ENCODE results near the gene ADPRS.

DNA sequence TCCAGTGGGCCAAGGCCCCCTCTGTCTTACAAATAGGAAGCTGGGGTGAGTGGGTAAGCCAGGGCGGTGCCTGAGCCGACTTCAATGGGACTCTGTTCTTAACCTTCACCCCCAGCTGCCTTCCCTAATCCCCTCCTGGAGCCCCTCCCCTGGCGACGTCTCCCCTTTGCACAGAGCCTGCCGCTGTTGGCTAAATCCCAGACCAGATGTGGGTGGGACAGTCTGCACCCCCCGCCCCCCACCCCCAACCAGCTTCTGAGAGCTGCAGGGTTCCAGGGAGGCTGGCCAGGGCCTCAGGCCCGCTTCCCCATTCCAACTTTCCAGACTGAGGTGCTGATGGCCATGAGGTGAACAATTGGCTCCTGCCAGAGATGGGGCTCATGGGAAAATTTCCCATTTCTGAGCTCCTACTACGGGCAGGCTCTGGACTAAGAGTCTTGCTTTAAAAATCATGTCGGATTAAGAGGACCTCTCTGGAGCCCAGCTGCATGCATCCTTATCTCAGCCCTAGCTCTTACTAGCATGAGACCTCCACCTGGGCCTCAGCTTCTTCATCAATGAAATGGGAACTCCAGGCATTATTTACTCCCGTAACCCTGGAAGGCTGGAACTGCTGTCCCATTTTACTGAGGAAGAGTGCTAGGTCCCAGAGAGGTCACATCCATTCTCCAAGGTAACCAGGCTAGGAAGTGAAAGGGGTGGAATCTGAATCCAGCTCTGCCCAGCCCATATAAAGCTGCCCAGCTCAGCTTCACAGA lies 29.9 kb downstream of the ADPRS start:
- TF ChIP-seq, protein P1, sequence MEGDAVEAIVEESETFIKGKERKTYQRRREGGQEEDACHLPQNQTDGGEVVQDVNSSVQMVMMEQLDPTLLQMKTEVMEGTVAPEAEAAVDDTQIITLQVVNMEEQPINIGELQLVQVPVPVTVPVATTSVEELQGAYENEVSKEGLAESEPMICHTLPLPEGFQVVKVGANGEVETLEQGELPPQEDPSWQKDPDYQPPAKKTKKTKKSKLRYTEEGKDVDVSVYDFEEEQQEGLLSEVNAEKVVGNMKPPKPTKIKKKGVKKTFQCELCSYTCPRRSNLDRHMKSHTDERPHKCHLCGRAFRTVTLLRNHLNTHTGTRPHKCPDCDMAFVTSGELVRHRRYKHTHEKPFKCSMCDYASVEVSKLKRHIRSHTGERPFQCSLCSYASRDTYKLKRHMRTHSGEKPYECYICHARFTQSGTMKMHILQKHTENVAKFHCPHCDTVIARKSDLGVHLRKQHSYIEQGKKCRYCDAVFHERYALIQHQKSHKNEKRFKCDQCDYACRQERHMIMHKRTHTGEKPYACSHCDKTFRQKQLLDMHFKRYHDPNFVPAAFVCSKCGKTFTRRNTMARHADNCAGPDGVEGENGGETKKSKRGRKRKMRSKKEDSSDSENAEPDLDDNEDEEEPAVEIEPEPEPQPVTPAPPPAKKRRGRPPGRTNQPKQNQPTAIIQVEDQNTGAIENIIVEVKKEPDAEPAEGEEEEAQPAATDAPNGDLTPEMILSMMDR (IDR thresholded peaks at IDR 0.05), result no peak
- TF ChIP-seq POLR2AphosphoS5 (IDR thresholded peaks at IDR 0.05) (no peak), POLR2A (IDR thresholded peaks at IDR 0.05; ENCODE audit: low read depth) (no peak), EP300 (IDR thresholded peaks at IDR 0.05) (no peak)
